Breast epithelium (tissue), 3 donors: ENCODE results near the gene KDM3B.

Experiments
- POLR2AphosphoS5 ChIP-seq, 3 donors: sonication (generic); formaldehyde crosslinking; IDR thresholded peaks; one replicate each; pipeline ENCODE4 v1.6.1; 2017; ENCODE audit warnings: antibody characterized with exemption in 3 of 3
- TF ChIP-seq, protein P1 (sequence below), 3 donors: fragments of 450-650 bp; IDR thresholded peaks; one replicate each; pipeline ENCODE4 v1.5.1; 2016 to 2017; ENCODE audit warnings: antibody characterized with exemption in 3 of 3, mild to moderate bottlenecking in 3 of 3, moderate library complexity in 3 of 3

DNA sequence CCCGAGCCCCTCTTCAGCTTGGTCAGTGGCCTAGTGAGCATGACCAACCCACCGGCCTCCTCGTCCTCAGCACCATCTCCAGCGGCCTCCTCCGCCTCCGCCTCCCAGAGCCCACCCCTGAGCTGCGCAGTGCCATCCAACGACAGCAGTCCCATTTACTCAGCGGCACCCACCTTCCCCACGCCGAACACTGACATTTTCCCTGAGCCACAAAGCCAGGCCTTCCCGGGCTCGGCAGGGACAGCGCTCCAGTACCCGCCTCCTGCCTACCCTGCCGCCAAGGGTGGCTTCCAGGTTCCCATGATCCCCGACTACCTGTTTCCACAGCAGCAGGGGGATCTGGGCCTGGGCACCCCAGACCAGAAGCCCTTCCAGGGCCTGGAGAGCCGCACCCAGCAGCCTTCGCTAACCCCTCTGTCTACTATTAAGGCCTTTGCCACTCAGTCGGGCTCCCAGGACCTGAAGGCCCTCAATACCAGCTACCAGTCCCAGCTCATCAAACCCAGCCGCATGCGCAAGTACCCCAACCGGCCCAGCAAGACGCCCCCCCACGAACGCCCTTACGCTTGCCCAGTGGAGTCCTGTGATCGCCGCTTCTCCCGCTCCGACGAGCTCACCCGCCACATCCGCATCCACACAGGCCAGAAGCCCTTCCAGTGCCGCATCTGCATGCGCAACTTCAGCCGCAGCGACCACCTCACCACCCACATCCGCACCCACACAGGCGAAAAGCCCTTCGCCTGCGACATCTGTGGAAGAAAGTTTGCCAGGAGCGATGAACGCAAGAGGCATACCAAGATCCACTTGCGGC is 114.6 kb downstream of the KDM3B start:
- TF ChIP-seq, protein P1, sequence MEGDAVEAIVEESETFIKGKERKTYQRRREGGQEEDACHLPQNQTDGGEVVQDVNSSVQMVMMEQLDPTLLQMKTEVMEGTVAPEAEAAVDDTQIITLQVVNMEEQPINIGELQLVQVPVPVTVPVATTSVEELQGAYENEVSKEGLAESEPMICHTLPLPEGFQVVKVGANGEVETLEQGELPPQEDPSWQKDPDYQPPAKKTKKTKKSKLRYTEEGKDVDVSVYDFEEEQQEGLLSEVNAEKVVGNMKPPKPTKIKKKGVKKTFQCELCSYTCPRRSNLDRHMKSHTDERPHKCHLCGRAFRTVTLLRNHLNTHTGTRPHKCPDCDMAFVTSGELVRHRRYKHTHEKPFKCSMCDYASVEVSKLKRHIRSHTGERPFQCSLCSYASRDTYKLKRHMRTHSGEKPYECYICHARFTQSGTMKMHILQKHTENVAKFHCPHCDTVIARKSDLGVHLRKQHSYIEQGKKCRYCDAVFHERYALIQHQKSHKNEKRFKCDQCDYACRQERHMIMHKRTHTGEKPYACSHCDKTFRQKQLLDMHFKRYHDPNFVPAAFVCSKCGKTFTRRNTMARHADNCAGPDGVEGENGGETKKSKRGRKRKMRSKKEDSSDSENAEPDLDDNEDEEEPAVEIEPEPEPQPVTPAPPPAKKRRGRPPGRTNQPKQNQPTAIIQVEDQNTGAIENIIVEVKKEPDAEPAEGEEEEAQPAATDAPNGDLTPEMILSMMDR (IDR thresholded peaks at IDR 0.05) = no peak
- peak; percentile 7 to 97 (median 59) for TF ChIP-seq POLR2AphosphoS5 (IDR thresholded peaks at IDR 0.05)
